GM10847 (cell line): Measurements from ENCODE around the gene C1QA.

Source experiments
- POLR2A ChIP-seq: IDR thresholded peaks from 2 replicates; pipeline ENCODE4 v1.6.1; 2011; ENCODE audit not compliant: insufficient read length; ENCODE audit errors: extremely low read depth

Gene C1QA

GRCh38 chr1:22674410-22674749, 38.0 kb downstream of the C1QA start:
- no peak for TF ChIP-seq POLR2A

GRCh38 chr1:22676916-22677583, 40.6 kb downstream of the C1QA start:
- TF ChIP-seq POLR2A: no peak

GRCh38 chr1:22677931-22678896, 41.8 kb downstream of the C1QA start:
- no peak for TF ChIP-seq POLR2A

- no peak for TF ChIP-seq POLR2A
Measured at GRCh38 chr1:22680726-22681125, 44.3 kb downstream of the C1QA start.

GRCh38 chr1:22681556-22682276, 45.3 kb downstream of the C1QA start:
- no peak for TF ChIP-seq POLR2A

- TF ChIP-seq POLR2A: no peak
Measured at GRCh38 chr1:22683547-22683946, 47.1 kb downstream of the C1QA start.

- no peak for TF ChIP-seq POLR2A
Measured at GRCh38 chr1:22685591-22686059, 49.2 kb downstream of the C1QA start.

- TF ChIP-seq POLR2A: no peak
Measured at GRCh38 chr1:22687191-22687590, 50.8 kb downstream of the C1QA start.

GRCh38 chr1:22688466-22688865, 52.0 kb downstream of the C1QA start:
- no peak for TF ChIP-seq POLR2A
